IMR-90 (cell line): ENCODE data around the gene IL1R2. TPM values are rescaled to one million over a fixed set of nuclear protein-coding genes. Genes with fewer than 3 reads are reported as not detected.

Source experiments
- ATAC-seq: fragments of 200-7000 bp; cut with Tn5 transposase; 2 replicates; pipeline ENCODE4 v1.9.1; 2020; ENCODE audit warnings: low read depth, mild to moderate bottlenecking, moderate library complexity
- BruUV-seq: library from RNA; stranded (reverse); fragments of 400-500 nt; replicated peaks from 2 replicates; lab custom pipeline; 2021; lab: Mats Ljungman, UMichigan
- CTCF ChIA-PET: fragments of 300-600 bp; formaldehyde crosslinking; extraction: SDS; loops from one replicate; lab custom pipeline; 2021; ENCODE audit warnings: antibody characterized with exemption; lab: Yijun Ruan, JAX
- POLR2A ChIA-PET: fragments of 300-600 bp; sonication (Branson Sonifier 250); formaldehyde crosslinking; loops from one replicate; lab custom pipeline; 2022; ENCODE audit warnings: antibody characterized with exemption; ENCODE audit not compliant: unreplicated experiment; lab: Charles Lee
- DNase-seq: peaks from one replicate; pipeline ENCODE4 v3.0.0; 2013
- H2AFZ ChIP-seq: replicated peaks from 2 replicates; pipeline ENCODE3; 2013; ENCODE audit warnings: low read length, mild to moderate bottlenecking; ENCODE audit not compliant: poor library complexity
- H2AK5ac ChIP-seq: 2 replicates; pipeline ENCODE4 v1.6.1; 2013; ENCODE audit warnings: low read depth, low read length, inconsistent platforms
- H2AK9ac ChIP-seq: replicated peaks from 2 replicates; pipeline ENCODE3; 2013; ENCODE audit warnings: mild to moderate bottlenecking, low read depth, low read length, moderate library complexity; ENCODE audit not compliant: poor library complexity
- H2BK120ac ChIP-seq: 2 replicates; pipeline ENCODE4 v1.6.1; 2013; ENCODE audit warnings: low read depth, low read length, inconsistent platforms
- H2BK15ac ChIP-seq: 3 replicates; pipeline ENCODE4 v1.6.1; 2013; ENCODE audit warnings: low read depth, low read length, inconsistent platforms
- H2BK20ac ChIP-seq: 2 replicates; pipeline ENCODE4 v1.6.1; 2013; ENCODE audit warnings: low read depth, mild to moderate bottlenecking, inconsistent platforms, low read length, moderate library complexity
- H2BK5ac ChIP-seq: 2 replicates; pipeline ENCODE4 v1.6.1; 2013; ENCODE audit warnings: mild to moderate bottlenecking, low read depth, low read length, inconsistent platforms; ENCODE audit not compliant: poor library complexity, severe bottlenecking
- H3K14ac ChIP-seq: replicated peaks from 2 replicates; pipeline ENCODE4 v1.6.1; 2013; ENCODE audit warnings: low read depth, low read length, inconsistent platforms
- H3K18ac ChIP-seq: 2 replicates; pipeline ENCODE4 v1.6.1; 2013; ENCODE audit warnings: low read depth, low read length, control low read depth
- H3K23ac ChIP-seq: 2 replicates; pipeline ENCODE4 v1.6.1; 2013; ENCODE audit warnings: low read depth, low read length, inconsistent platforms
- H3K27ac ChIP-seq: 2 replicates; pipeline ENCODE4 v1.5.1; 2013; ENCODE audit warnings: mild to moderate bottlenecking, control low read depth, low read length; ENCODE audit not compliant: insufficient read depth
- H3K27me3 ChIP-seq: 2 replicates; pipeline ENCODE4 v1.6.1; 2013; ENCODE audit warnings: low read length; ENCODE audit not compliant: control insufficient read depth, insufficient read depth
- H3K36me3 ChIP-seq: 2 replicates; pipeline ENCODE4 v1.6.1; 2013; ENCODE audit warnings: low read length, mixed read lengths; ENCODE audit not compliant: control insufficient read depth, insufficient read depth
- H3K4ac ChIP-seq: 2 replicates; pipeline ENCODE4 v1.6.1; 2013; ENCODE audit warnings: low read depth, low read length, inconsistent platforms
- H3K4me1 ChIP-seq: 2 replicates; pipeline ENCODE4 v1.6.1; 2013; ENCODE audit warnings: low read length, mixed read lengths; ENCODE audit not compliant: control insufficient read depth, insufficient read depth
- H3K4me2 ChIP-seq: 2 replicates; pipeline ENCODE4 v1.6.1; 2013; ENCODE audit warnings: low read depth, mild to moderate bottlenecking, control low read depth, low read length, moderate library complexity
- H3K4me3 ChIP-seq: 2 replicates; pipeline ENCODE4 v1.5.1; 2013; ENCODE audit warnings: low read depth, mild to moderate bottlenecking, control low read depth, low read length, moderate library complexity; ENCODE audit not compliant: insufficient read depth
- H3K56ac ChIP-seq: 2 replicates; pipeline ENCODE4 v1.6.1; 2013; ENCODE audit warnings: low read length, inconsistent platforms; ENCODE audit not compliant: insufficient read depth; ENCODE audit errors: extremely low read depth
- H3K79me1 ChIP-seq, 2 experiments: 2 replicates each; pipeline ENCODE4 v1.6.1; 2013; ENCODE audit warnings: low read length in 2 of 2, inconsistent platforms in 1 of 2, low read depth in 1 of 2
- H3K9ac ChIP-seq: 2 replicates; pipeline ENCODE4 v1.6.1; 2013; ENCODE audit warnings: low read depth, low read length, control low read depth
- H3K9me1 ChIP-seq: 2 replicates; pipeline ENCODE4 v1.6.1; 2013; ENCODE audit warnings: low read length, inconsistent platforms; ENCODE audit not compliant: insufficient read depth
- H3K9me3 ChIP-seq: 2 replicates; pipeline ENCODE4 v1.6.1; 2013; ENCODE audit warnings: low read length; ENCODE audit not compliant: control insufficient read depth, insufficient read depth
- H4K20me1 ChIP-seq: 2 replicates; pipeline ENCODE4 v1.6.1; 2013; ENCODE audit warnings: low read length, inconsistent platforms; ENCODE audit not compliant: insufficient read depth
- H4K5ac ChIP-seq: 2 replicates; pipeline ENCODE4 v1.6.1; 2013; ENCODE audit warnings: mild to moderate bottlenecking, low read depth, low read length, control low read depth
- H4K8ac ChIP-seq, 2 experiments: 2 replicates each; pipeline ENCODE4 v1.6.1; 2013; ENCODE audit warnings: low read depth in 2 of 2, low read length in 2 of 2, control low read depth in 1 of 2, inconsistent platforms in 1 of 2
- H4K91ac ChIP-seq: 2 replicates; pipeline ENCODE4 v1.6.1; 2013; ENCODE audit warnings: low read depth, low read length, inconsistent platforms; ENCODE audit not compliant: insufficient read depth
- BHLHE40 ChIP-seq: fragments of 150-350 bp; IDR thresholded peaks from 2 replicates; pipeline ENCODE4 v1.6.1; 2016; ENCODE audit warnings: mild to moderate bottlenecking, low read depth, low read length
- CEBPB ChIP-seq: IDR thresholded peaks from 2 replicates; pipeline ENCODE4 v1.6.1; 2012; ENCODE audit warnings: low read depth, low read length, improper control_type of control experiment
- CHD1 ChIP-seq: IDR thresholded peaks from 2 replicates; pipeline ENCODE4 v1.6.1; 2012; ENCODE audit warnings: low read depth, low read length, improper control_type of control experiment
- MXI1 ChIP-seq: IDR thresholded peaks from 2 replicates; pipeline ENCODE4 v1.6.1; 2012; ENCODE audit warnings: low read depth, mild to moderate bottlenecking, low read length, moderate library complexity, borderline replicate concordance
- POLR2A ChIP-seq: IDR thresholded peaks from 2 replicates; pipeline ENCODE4 v1.6.1; 2012; ENCODE audit warnings: mild to moderate bottlenecking, low read depth, low read length
- USF2 ChIP-seq: fragments of 150-350 bp; IDR thresholded peaks from 2 replicates; pipeline ENCODE4 v1.6.1; 2017; ENCODE audit warnings: mild to moderate bottlenecking, antibody characterized with exemption, low read length, low read depth
- WGBS, 2 experiments: methylation state at CpG; one replicate each; pipeline versions ENCODE4 v1.1.5 to v1.1.7; 2013; ENCODE audit warnings: missing lambda C conversion rate in 2 of 2; ENCODE audit not compliant: insufficient read length in 1 of 2; ENCODE audit errors: extremely low coverage in 2 of 2; 5-methylcytosine and 5-hydroxymethylcytosine counted together
- dilution Hi-C: fragments of 300-500 bp; cut with HindIII; formaldehyde crosslinking; loops from one replicate; pipeline ENCODE4 v1.14.3; 2018; ENCODE audit warnings: low sequenced_read_pairs; ENCODE audit not compliant: unreplicated experiment
- in situ Hi-C: fragments of 300-500 bp; cut with MboI; formaldehyde crosslinking; loops from 3 replicates; pipeline ENCODE4 v1.14.3; 2019; ENCODE audit warnings: low sequenced_read_pairs, inconsistent platforms, mixed read lengths
- intact Hi-C: fragments of 100-400 bp; cut with micrococcal nuclease; formaldehyde crosslinking; loops from 2 replicates; pipeline ENCODE4 v1.10.0; 2022
- polyA plus RNA-seq, 3 experiments: library from polyadenylated mRNA; depleted of rRNA; stranded (reverse); fragments of >200 nt; gene quantifications; 2 replicates each; pipeline ENCODE4 v1.2.3, GENCODE V29; 2012; ENCODE audit warnings: low replicate concordance in 1 of 3
- total RNA-seq: library from RNA; depleted of rRNA; stranded (reverse); fragments of >200 nt; gene quantifications from 2 replicates; pipeline ENCODE4 v1.2.3, GENCODE V29; 2012

IL1R2 gene
- total and polyA plus RNA-seq, 2 of the 4 experiments (the other 2 are of a cell fraction), result not detected

GRCh38 chr2:102037681-102038080, 45.9 kb downstream of the IL1R2 start (continued):
- no peak for TF ChIP-seq USF2
- TF ChIP-seq POLR2A, result no peak
- no peak for TF ChIP-seq CHD1
- no peak for TF ChIP-seq MXI1

DNA sequence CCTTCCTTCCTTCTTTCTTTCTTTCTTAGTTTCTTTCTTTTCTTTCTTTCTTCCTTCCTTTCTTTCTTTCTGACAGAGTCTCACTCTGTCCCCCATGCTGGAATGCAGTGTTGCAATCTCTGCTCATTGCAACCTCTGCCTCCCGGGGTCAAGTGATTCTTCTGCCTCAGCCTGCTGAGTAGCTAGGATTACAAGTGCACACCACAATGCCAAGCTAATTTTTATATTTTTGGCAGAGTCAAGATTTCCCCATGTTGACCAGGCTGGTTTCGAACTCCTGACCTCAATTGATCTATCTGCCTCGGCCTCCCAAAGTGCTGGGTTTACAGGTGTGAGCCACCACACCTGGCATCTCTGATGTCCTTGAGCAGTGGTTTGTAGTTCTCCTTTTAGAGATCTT, 48.5 kb downstream of the IL1R2 start:
- DNase-seq (no peak), ATAC-seq (no peak)
- TF ChIP-seq CEBPB, result peak; percentile 67; the same call in 1 of the 2 replicates
- TF ChIP-seq BHLHE40, result no peak

More for the DNA sequence above, 48.5 kb downstream of the IL1R2 start:
- 50% methylated on average over 1 of the region's 3 CpGs; no CpG with 5 or more reads in 1 of the 2 experiments for WGBS, 2 experiments
- Histone ChIP-seq H3K4me2 (no peak overlapping the region), H4K91ac (0 out of 2 replicates have a peak overlapping the region, but pooled peaks have one; percentile 18), H3K27ac (no peak overlapping the region), H3K36me3 (no peaks in the 10 kb centered on the region), H4K5ac (no peak overlapping the region), H3K4ac (no peak overlapping the region), H2AK9ac (no peak overlapping the region), H3K9ac (no peak overlapping the region), H3K9me1 (peaks cover 8% of the 10 kb centered on the region), H2BK15ac (no peak overlapping the region), H3K18ac (peak overlapping the region; percentile 37), H3K4me3 (no peak overlapping the region), H3K79me1 (no peaks in the 10 kb centered on the region), H4K20me1 (no peaks in the 10 kb centered on the region), H3K56ac (no peak overlapping the region), H4K8ac (no peak overlapping the region), H3K4me1 (peaks cover 11% of the 10 kb centered on the region), H3K27me3 (no peaks in the 10 kb centered on the region), H2AFZ (no peak overlapping the region), H2BK20ac (no peak overlapping the region), H3K23ac (no peak overlapping the region), H3K9me3 (0 out of 2 replicates have a peak, but pooled peaks cover 2% of the 10 kb centered on the region), H2BK120ac (peak overlapping the region; percentile 3; the same call in 1 of the 2 replicates), H3K14ac (no peak overlapping the region), H2BK5ac (no peak overlapping the region), H2AK5ac (peak overlapping the region; percentile 19; the same call in 1 of the 2 replicates)
- ChIA-PET POLR2A (no interaction called here), CTCF (no interaction called here)
- intact Hi-C loops, result no loop called here
- dilution Hi-C loops, result no loop called here
- no TSS peak for BruUV-seq
- in situ Hi-C loops, result no loop called here
